RWPE2 (cell line): ENCODE data around the gene PER1.

ENCODE experiments used
- ATAC-seq: fragments of 200-7000 bp; cut with Tn5 transposase; 3 replicates; pipeline ENCODE4 v1.9.1; 2021; ENCODE audit warnings: low read depth
- DNase-seq: peaks from one replicate; pipeline ENCODE4 v3.0.0-alpha.2; 2020; ENCODE audit warnings: low spot score
- H3K27ac ChIP-seq: fragments of 450-650 bp; 2 replicates; pipeline ENCODE4 v1.5.1; 2017; ENCODE audit warnings: mild to moderate bottlenecking; ENCODE audit not compliant: poor library complexity, severe bottlenecking
- H3K27me3 ChIP-seq: fragments of 250-450 bp; sonication (Bioruptor Pico); 2 replicates; pipeline ENCODE4 v1.5.1; 2021; ENCODE audit warnings: mild to moderate bottlenecking, moderate library complexity; ENCODE audit not compliant: insufficient read depth, poor library complexity, severe bottlenecking
- H3K36me3 ChIP-seq: fragments of 250-450 bp; sonication (Bioruptor Pico); 2 replicates; pipeline ENCODE4 v1.5.1; 2020; ENCODE audit warnings: low read depth, mild to moderate bottlenecking, moderate library complexity
- H3K4me1 ChIP-seq: fragments of 250-450 bp; sonication (Bioruptor Pico); 2 replicates; pipeline ENCODE4 v1.5.1; 2021; ENCODE audit warnings: mild to moderate bottlenecking, moderate library complexity; ENCODE audit not compliant: insufficient read depth, poor library complexity, severe bottlenecking
- H3K4me3 ChIP-seq: fragments of 250-450 bp; sonication (Bioruptor Pico); 2 replicates; pipeline ENCODE4 v1.5.1; 2021; ENCODE audit warnings: mild to moderate bottlenecking, moderate library complexity; ENCODE audit not compliant: severe bottlenecking
- H3K9me3 ChIP-seq: fragments of 250-450 bp; sonication (Bioruptor Pico); 2 replicates; pipeline ENCODE4 v1.5.1; 2021; ENCODE audit warnings: mild to moderate bottlenecking, moderate library complexity; ENCODE audit not compliant: severe bottlenecking
- CTCF ChIP-seq: fragments of 450-650 bp; IDR thresholded peaks from one replicate; pipeline ENCODE4 v1.5.1; 2017; ENCODE audit warnings: mild to moderate bottlenecking, moderate library complexity; ENCODE audit not compliant: poor library complexity, severe bottlenecking

Gene PER1

GRCh38 chr17:8156246-8156992 lies 4.2 kb upstream of the PER1 start:
- peak; percentile 100 for DNase-seq
- H3K9me3 ChIP-seq, result no peaks in the 10 kb centered on the region
- peaks cover 63% of the 10 kb centered on the region for H3K36me3 ChIP-seq
- peak; percentile 13 for TF ChIP-seq CTCF
- peak; percentile 59 for ATAC-seq
- H3K4me1 ChIP-seq, result peaks cover 18% of the 10 kb centered on the region
- no peaks in the 10 kb centered on the region for H3K27me3 ChIP-seq
- peak overlapping the region; percentile 98 for H3K27ac ChIP-seq
- peak overlapping the region; percentile 82 for H3K4me3 ChIP-seq

- Histone ChIP-seq H3K9me3 (no peaks in the 10 kb centered on the region), H3K4me1 (peaks cover 16% of the 10 kb centered on the region), H3K4me3 (peak overlapping the region; percentile 82), H3K36me3 (peaks cover 63% of the 10 kb centered on the region), H3K27me3 (no peaks in the 10 kb centered on the region), H3K27ac (peak overlapping the region; percentile 98)
- DNase-seq (no peak), ATAC-seq (no peak)
- TF ChIP-seq CTCF, result no peak
Observed at GRCh38 chr17:8155996-8156245, 3.7 kb upstream of the PER1 start.

- Histone ChIP-seq H3K27me3 (no peaks in the 10 kb centered on the region), H3K4me1 (peaks cover 16% of the 10 kb centered on the region), H3K36me3 (peaks cover 63% of the 10 kb centered on the region), H3K27ac (peak overlapping the region; percentile 98), H3K4me3 (peak overlapping the region; percentile 82), H3K9me3 (no peaks in the 10 kb centered on the region)
- no peak for TF ChIP-seq CTCF
- ATAC-seq, result no peak
- no peak for DNase-seq
Observed at GRCh38 chr17:8155231-8155995, 3.2 kb upstream of the PER1 start.

GRCh38 chr17:8154608-8155155 lies 2.5 kb upstream of the PER1 start:
- DNase-seq (no peak), ATAC-seq (no peak)
- H3K36me3 ChIP-seq, result peaks cover 66% of the 10 kb centered on the region
- H3K27me3 ChIP-seq, result no peaks in the 10 kb centered on the region
- peak overlapping the region; percentile 98 for H3K27ac ChIP-seq
- H3K4me3 ChIP-seq, result peak overlapping the region; percentile 82
- peaks cover 16% of the 10 kb centered on the region for H3K4me1 ChIP-seq
- no peaks in the 10 kb centered on the region for H3K9me3 ChIP-seq
- TF ChIP-seq CTCF, result no peak
